ENCODE measurements around the gene STAM. TPM values are rescaled to one million over a fixed set of nuclear protein-coding genes. Genes with fewer than 3 reads are reported as not detected.
"Not testable (repeated sequence)": the region's sequence is repeated elsewhere in the genome, so short reads cannot be mapped to it uniquely, and the experiment has no call there.

Gene STAM
- 19.4 TPM for total RNA-seq
- long read RNA-seq, transcript STAM-202 (14 exons, 2,972 nt) = major isoform, 12 of 12 reads
- long read RNA-seq, partial matches to known transcripts = 0 of 12 reads
- long read RNA-seq, other reads (novel, unspliced or antisense) = 0 of 12 reads

GRCh38 chr10:17643755-17644484 lies at the start of gene STAM:
Gene STAM, plus strand, starts transcription at chr10:17644151. Its CDS starts 189 bp downstream, at chr10:17644340.
- peak; percentile 96 for ATAC-seq
- peak; percentile 96 for DNase-seq (ENCODE audit: missing footprints)
- intact Hi-C loops (cut with DNase I) = no loop called here

GRCh38 chr10:17597386-17597785 lies 46.6 kb upstream of the STAM start:
- intact Hi-C loops (cut with DNase I) = loop anchor here (5.0 kb wide), 1 partner anchor 145 kb away; the partner anchor contains the start of gene ST8SIA6
- no peak for DNase-seq (ENCODE audit: missing footprints)
- ATAC-seq = no peak

- ATAC-seq (no peak), DNase-seq (ENCODE audit: missing footprints) (no peak)
- intact Hi-C loops (cut with DNase I) = loop anchor here (5.0 kb wide), 1 partner anchor 147 kb away; the partner anchor contains the start of gene ST8SIA6
These were observed 44.9 kb upstream of the STAM start for GRCh38 chr10:17599089-17599488.

GRCh38 chr10:17605936-17606335 lies 38.0 kb upstream of the STAM start:
- intact Hi-C loops (cut with DNase I) = loop anchor here (2.0 kb wide), 1 partner anchor 137 kb away; no protein-coding TSS in a partner anchor
- DNase-seq (ENCODE audit: missing footprints) (no peak), ATAC-seq (no peak)

GRCh38 chr10:17606547-17607040 lies 37.4 kb upstream of the STAM start:
- DNase-seq (ENCODE audit: missing footprints) (no peak), ATAC-seq (no peak)
- intact Hi-C loops (cut with DNase I) = loop anchor here (2.0 kb wide), 1 partner anchor 136 kb away; no protein-coding TSS in a partner anchor

- intact Hi-C loops (cut with DNase I) = loop anchor here (2.0 kb wide), 1 partner anchor 136 kb away; no protein-coding TSS in a partner anchor
- ATAC-seq (no peak), DNase-seq (ENCODE audit: missing footprints) (no peak)
These were observed 36.9 kb upstream of the STAM start for GRCh38 chr10:17607060-17607459.

GRCh38 chr10:17607603-17608332 lies 36.2 kb upstream of the STAM start:
- no peak for DNase-seq (ENCODE audit: missing footprints)
- peak; percentile 83 for ATAC-seq
- intact Hi-C loops (cut with DNase I) = loop anchor here (2.0 kb wide), 1 partner anchor 135 kb away; no protein-coding TSS in a partner anchor

- ATAC-seq = no peak
- intact Hi-C loops (cut with DNase I) = loop anchor here (10.0 kb wide), 1 partner anchor 625 kb away; no protein-coding TSS in a partner anchor
- no peak for DNase-seq (ENCODE audit: missing footprints)
These were observed 34.4 kb upstream of the STAM start for GRCh38 chr10:17609523-17610079.

GRCh38 chr10:17616403-17617030 lies 27.4 kb upstream of the STAM start:
- DNase-seq (ENCODE audit: missing footprints) (peak; percentile 94), ATAC-seq (peak; percentile 93)
- intact Hi-C loops (cut with DNase I) = loop anchor here (1.0 to 10.0 kb wide), 2 partner anchors 119 to 618 kb away; no protein-coding TSS in a partner anchor

GRCh38 chr10:17617031-17617911 lies 26.7 kb upstream of the STAM start, which contains the start of gene HACD1:
Gene HACD1, minus strand, starts transcription at chr10:17617374. Its CDS starts 35 bp downstream, at chr10:17617339.
- ATAC-seq = peak; percentile 87
- peak; percentile 82 for DNase-seq (ENCODE audit: missing footprints)
- intact Hi-C loops (cut with DNase I) = loop anchor here (10.0 kb wide), 1 partner anchor 618 kb away; no protein-coding TSS in a partner anchor

GRCh38 chr10:17622061-17622460 lies 21.9 kb upstream of the STAM start:
- DNase-seq (ENCODE audit: missing footprints) = no peak
- ATAC-seq = no peak
- intact Hi-C loops (cut with DNase I) = no loop called here

GRCh38 chr10:17624996-17625395 lies 19.0 kb upstream of the STAM start:
- intact Hi-C loops (cut with DNase I) = no loop called here
- DNase-seq (ENCODE audit: missing footprints) = no peak
- no peak for ATAC-seq

- intact Hi-C loops (cut with DNase I) = no loop called here
- ATAC-seq (no peak), DNase-seq (ENCODE audit: missing footprints) (no peak)
These were observed 17.3 kb upstream of the STAM start for GRCh38 chr10:17626656-17627055.

- ATAC-seq; DNase-seq (ENCODE audit: missing footprints); intact Hi-C loops (cut with DNase I): not testable (repeated sequence)
These were observed 11.4 kb upstream of the STAM start for GRCh38 chr10:17632590-17632989.

- no peak for ATAC-seq
- intact Hi-C loops (cut with DNase I) = no loop called here
- no peak for DNase-seq (ENCODE audit: missing footprints)
These were observed 10.6 kb upstream of the STAM start for GRCh38 chr10:17633353-17633752.

- ATAC-seq = no peak
- intact Hi-C loops (cut with DNase I) = no loop called here
- no peak for DNase-seq (ENCODE audit: missing footprints)
These were observed 6.1 kb upstream of the STAM start for GRCh38 chr10:17637869-17638268.

GRCh38 chr10:17640331-17640816 lies 3.6 kb upstream of the STAM start:
- intact Hi-C loops (cut with DNase I) = no loop called here
- ATAC-seq = no peak
- DNase-seq (ENCODE audit: missing footprints) = no peak
